Astrocyte of the cerebellum (primary cell): ENCODE data around the gene PA2G4.
A peak's percentile ranks its signal among the peaks of the same experiment; 100 is the strongest.
"Not testable (repeated sequence)": the region's sequence is repeated elsewhere in the genome, so short reads cannot be mapped to it uniquely, and the experiment has no call there.

Experiments used
- DNase-seq: peaks from one replicate; pipeline ENCODE4 v3.0.0-alpha.2; 2011; ENCODE audit warnings: low read depth
- H3K4me3 ChIP-seq: 2 replicates; pipeline ENCODE4 v1.5.1; 2011; ENCODE audit warnings: mild to moderate bottlenecking, low read depth, low read length, moderate library complexity
- in situ Hi-C: cut with HindIII; loops from 2 replicates; pipeline ENCODE4 v1.10.0; 2017; ENCODE audit warnings: low sequenced_read_pairs
- TF ChIP-seq, protein P1 (sequence below): IDR thresholded peaks from 2 replicates; pipeline ENCODE4 v1.5.1; 2012; ENCODE audit warnings: low read length, low read depth, moderate library complexity, mild to moderate bottlenecking; ENCODE audit errors: missing control alignments

PA2G4 gene

DNA sequence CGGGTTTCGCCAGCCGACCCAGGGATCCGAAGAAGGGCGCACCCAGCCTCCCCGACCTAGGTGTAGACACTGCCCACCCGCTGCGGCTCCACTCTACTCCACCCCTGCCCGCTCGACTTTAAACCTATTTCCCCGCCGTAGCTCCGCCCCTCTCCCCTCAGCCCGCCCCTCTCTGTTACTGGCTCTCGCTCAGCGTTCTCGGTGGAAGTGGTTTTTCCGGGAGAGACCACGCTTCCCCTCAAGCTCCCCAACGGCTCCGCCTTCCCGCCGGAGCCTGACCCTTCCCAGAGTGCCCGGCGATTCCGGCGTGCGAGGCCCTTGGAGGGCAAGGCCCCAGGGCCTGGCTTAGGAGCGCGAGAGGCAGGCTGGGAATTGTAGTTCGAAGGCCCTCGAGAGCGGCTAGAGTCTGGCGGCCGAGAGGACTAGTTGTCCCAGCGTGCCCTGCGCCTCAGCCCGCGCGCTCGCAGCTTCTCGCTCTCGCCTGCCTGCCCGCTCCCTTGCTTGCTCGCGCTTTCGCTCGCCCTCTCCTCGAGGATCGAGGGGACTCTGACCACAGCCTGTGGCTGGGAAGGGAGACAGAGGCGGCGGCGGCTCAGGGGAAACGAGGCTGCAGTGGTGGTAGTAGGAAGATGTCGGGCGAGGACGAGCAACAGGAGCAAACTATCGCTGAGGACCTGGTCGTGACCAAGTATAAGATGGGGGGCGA lies at the start of gene PA2G4:
TSS of gene PA2G4 (plus strand) at position 451 of the 706 bp plus-strand sequence. CDS start at position 630, 179 bp downstream.
- DNase-seq, result peak; percentile 95
- TF ChIP-seq, protein P1, sequence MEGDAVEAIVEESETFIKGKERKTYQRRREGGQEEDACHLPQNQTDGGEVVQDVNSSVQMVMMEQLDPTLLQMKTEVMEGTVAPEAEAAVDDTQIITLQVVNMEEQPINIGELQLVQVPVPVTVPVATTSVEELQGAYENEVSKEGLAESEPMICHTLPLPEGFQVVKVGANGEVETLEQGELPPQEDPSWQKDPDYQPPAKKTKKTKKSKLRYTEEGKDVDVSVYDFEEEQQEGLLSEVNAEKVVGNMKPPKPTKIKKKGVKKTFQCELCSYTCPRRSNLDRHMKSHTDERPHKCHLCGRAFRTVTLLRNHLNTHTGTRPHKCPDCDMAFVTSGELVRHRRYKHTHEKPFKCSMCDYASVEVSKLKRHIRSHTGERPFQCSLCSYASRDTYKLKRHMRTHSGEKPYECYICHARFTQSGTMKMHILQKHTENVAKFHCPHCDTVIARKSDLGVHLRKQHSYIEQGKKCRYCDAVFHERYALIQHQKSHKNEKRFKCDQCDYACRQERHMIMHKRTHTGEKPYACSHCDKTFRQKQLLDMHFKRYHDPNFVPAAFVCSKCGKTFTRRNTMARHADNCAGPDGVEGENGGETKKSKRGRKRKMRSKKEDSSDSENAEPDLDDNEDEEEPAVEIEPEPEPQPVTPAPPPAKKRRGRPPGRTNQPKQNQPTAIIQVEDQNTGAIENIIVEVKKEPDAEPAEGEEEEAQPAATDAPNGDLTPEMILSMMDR, result no peak
- peak within 1 kb of the TSS; percentile 89 for H3K4me3 ChIP-seq
- in situ Hi-C loops, result no loop called here

DNA sequence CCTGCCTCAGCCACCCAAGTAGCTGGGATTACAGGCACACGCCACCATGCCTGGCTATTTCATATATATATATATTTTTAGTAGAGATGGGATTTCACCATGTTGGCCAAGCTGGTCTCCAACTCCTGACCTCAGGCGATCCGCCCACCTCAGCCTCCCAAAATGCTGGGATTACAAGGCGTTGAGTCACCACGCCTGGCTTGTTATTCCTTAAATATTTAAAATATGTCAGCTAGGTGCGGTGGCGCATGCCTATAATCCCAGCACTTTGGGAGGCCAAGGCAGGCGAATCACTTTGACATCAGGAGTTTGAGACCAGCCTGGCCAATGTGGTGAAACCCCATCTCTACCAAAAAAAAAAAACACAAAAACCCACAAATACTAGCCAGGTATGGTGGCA lies 44.4 kb upstream of the PA2G4 start:
- in situ Hi-C loops, DNase-seq, H3K4me3 ChIP-seq: not testable (repeated sequence)

DNA sequence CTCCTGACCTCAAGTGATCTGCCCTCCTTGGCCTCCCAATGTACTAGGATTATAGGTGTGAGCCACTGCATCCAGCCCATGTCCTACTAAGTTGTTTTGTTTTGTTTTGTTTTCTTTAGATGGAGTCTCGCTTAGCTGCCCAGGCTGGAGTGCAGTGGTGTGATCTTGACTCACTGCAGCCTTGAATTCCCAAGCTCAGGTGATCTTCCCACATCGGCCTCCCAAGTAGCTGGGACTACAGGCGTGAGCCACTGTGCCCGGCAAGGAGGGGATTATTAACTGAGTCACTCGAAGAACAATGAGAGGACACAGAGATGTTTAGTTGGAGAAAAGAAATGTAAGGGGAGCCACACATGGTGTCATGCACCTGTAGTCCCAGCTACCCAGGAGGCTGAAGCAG lies 42.4 kb upstream of the PA2G4 start:
- TF ChIP-seq, protein P1, result no peak
- no peak overlapping the region for H3K4me3 ChIP-seq
- in situ Hi-C loops, result no loop called here
- no peak for DNase-seq

DNA sequence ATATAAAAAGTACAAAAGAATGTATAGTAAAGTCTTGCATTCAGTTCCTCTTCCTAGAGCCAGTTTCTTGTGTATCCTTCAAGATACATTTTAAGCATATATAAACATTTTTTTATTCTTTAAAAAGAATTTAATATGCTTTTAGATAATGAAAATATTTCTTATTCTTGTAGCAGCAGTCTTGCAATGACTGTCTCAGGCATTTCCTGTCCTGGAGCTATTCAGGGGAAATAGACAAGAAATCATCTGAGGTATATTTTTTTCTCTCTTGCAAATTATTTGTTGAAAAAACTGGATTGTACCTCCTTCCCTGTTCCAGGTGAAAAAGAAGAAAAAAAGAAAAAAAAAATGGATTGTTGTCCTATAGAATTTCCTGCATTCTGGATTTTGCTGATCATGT lies 41.4 kb upstream of the PA2G4 start:
- no peak for DNase-seq
- in situ Hi-C loops, result no loop called here
- TF ChIP-seq, protein P1, result no peak
- H3K4me3 ChIP-seq, result no peak overlapping the region

DNA sequence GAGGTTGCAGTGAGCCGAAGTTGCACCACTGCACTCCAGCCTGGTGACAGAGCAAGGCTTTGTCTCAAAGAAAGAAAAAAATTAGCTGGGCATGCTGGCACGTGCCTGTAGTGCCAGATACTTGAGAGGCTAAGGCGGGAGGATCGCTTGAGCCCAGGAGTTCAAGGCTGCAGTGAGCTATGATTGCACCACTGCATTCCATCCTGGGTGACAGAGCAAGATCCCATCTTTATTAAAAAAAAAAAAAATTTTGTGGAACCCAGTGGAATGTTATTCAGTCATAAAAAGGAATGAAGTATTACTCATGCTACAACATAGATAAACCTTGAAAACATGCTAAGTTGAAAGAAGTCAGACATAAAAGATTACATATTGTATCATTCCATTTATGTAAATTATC lies 32.7 kb upstream of the PA2G4 start:
- in situ Hi-C loops, result no loop called here
- TF ChIP-seq, protein P1, result no peak
- DNase-seq, result no peak
- H3K4me3 ChIP-seq, result no peak overlapping the region

DNA sequence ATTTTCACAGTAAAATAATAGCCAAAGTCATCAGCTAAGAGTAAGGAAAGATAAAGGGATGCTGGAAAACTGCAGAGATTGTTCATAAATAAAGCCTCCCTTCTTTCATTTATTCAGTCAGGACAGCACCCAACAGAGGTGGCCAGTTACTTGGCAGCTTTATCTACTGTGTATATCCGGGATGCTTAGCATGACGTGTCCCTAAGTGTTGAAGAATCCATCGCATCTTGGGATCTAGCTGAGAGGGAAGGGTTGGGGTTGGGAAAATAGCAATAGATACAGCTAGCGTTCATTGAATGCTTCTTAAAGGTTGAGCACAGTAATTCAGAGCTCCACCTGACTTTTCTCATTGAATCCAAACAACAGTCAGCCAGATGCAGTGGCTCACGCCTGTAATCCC lies 30.0 kb upstream of the PA2G4 start:
- TF ChIP-seq, protein P1, result no peak
- no peak for DNase-seq
- in situ Hi-C loops, result no loop called here
- no peak overlapping the region for H3K4me3 ChIP-seq

DNA sequence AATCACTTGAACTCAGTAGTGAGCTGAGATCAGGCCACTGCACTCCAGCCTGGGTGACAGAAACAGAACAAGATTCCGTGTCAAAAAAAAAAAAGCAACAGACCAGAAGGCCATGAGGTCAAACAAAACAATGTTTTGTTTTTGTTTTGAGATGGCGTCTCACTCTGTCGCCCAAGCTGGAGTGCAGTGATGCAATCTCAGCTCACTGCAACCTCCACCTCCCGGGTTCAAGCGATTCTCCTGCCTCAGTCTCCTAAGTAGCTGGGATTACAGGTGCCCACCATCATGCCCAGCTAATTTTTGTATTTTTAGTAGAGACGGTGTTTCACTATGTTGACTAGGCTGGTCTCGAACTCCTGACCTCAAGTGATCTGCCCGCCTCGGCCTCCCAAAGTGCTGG lies 26.4 kb upstream of the PA2G4 start:
- in situ Hi-C loops, H3K4me3 ChIP-seq, DNase-seq: not testable (repeated sequence)

DNA sequence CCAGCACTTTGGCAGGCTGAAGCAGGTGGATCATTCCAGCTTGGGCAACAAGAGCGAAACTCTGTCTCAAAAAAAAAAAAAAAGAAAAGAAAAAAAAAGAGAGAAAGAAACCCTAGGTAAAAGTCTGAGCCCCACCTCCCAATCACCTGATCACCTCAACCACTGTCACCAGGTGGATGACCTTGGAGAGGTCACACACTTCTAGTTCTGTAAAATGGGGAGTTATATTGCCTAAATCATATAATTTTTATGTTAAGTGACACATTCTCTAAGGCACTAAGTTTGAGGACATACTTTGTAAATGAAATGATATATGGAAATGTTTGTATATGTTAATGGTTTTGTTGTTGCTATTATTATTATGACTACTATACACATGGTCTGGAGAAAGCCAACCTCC lies 25.9 kb upstream of the PA2G4 start:
- no peak overlapping the region for H3K4me3 ChIP-seq
- TF ChIP-seq, protein P1, result no peak
- DNase-seq, result no peak
- in situ Hi-C loops, result no loop called here
